Measurements from ENCODE around the gene NANOS3.

GRCh38 chr19:13830741-13831536 lies 46.0 kb upstream of the NANOS3 start:
- TF ChIP-seq CTCF (IDR thresholded peaks at IDR 0.05) (no peak), POLR2A (IDR thresholded peaks at IDR 0.05) (no peak), POLR2AphosphoS5 (IDR thresholded peaks at IDR 0.05) (no peak), EP300 (IDR thresholded peaks at IDR 0.05; ENCODE audit: low read depth) (no peak)

Data from transverse colon (tissue), 4 donors.